Measurements from ENCODE around the gene RIPK3.
"Not testable (repeated sequence)": the region's sequence is repeated elsewhere in the genome, so short reads cannot be mapped to it uniquely, and the experiment has no call there.

Gene RIPK3

GRCh38 chr14:24369463-24369862 lies 29.7 kb upstream of the RIPK3 start:
- DNase-seq, result no peak

DNA sequence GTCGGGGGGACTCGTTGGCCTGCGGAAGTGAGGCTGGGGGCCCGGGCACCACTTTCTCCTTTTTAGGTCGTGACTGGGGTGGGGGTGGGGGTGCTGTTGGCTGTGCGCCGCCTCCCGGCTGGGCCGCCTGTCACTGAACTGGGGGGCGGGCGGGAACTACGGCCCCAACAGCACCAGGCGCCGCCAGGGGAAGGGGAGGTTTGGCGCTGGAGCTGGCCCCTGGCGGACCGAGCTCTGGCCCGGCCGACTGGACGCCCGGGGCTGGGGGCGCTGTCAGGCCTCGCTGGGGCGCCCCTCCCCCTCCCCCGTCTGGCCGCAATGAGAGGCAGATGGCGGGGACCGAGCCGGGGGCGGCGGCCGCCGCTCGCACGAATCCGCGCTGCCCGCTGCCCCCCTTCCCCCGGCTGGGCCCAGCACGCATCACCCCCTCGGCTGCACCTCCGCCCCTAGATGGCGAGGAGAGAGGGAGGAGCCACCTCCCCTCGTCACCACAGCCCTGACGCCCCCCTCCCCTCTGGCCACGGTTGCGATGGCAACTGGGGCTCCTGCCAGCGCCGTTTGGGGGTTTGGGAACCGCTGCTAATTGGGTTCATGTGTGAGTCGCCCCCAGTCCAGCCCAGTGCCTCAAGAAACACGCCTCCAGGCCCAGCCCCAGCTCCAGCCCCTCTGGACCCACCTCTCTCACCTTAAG lies 28.9 kb upstream of the RIPK3 start:
- peak in 2 of 5 experiments; percentile 10 to 49 for DNase-seq

GRCh38 chr14:24368212-24368561 lies 28.4 kb upstream of the RIPK3 start:
- DNase-seq, result no peak

GRCh38 chr14:24367514-24368211 lies 27.9 kb upstream of the RIPK3 start, which contains the start of gene NFATC4:
NFATC4 (plus strand) TSS chr14:24368184; CDS start chr14:24368341, 157 bp downstream.
- peak in 1 of 5 experiments; percentile 20 for DNase-seq

- peak in 1 of 5 experiments; percentile 6 for DNase-seq
Observed at GRCh38 chr14:24366721-24367513, 27.1 kb upstream of the RIPK3 start.

GRCh38 chr14:24366413-24366720 lies 26.6 kb upstream of the RIPK3 start:
- no peak for DNase-seq

- peak in 4 of 5 experiments; percentile 14 to 64 (median 42) for DNase-seq
Observed at GRCh38 chr14:24365600-24366412, 26.0 kb upstream of the RIPK3 start.

DNA sequence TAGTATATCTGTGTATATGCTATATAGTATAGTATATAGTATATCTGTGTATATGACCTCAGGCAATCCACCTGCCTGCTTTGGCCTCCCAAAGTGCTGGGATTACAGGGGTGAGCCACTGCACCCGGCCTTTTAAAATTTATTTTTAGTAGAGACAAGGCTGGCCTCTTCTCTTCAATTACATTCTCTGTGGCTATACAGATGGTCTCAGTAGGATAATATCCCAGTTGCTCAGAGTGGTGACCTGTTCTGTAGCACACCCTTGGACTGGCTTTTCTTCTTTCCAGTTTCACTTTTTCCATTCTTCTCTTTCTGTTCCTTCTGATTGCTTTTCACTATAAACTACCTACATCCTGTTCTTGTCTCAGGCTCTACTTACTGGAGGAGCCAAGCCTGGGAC lies 25.1 kb upstream of the RIPK3 start:
- DNase-seq, result no peak

GRCh38 chr14:24363401-24363800 lies 23.6 kb upstream of the RIPK3 start:
- DNase-seq, result no peak

DNA sequence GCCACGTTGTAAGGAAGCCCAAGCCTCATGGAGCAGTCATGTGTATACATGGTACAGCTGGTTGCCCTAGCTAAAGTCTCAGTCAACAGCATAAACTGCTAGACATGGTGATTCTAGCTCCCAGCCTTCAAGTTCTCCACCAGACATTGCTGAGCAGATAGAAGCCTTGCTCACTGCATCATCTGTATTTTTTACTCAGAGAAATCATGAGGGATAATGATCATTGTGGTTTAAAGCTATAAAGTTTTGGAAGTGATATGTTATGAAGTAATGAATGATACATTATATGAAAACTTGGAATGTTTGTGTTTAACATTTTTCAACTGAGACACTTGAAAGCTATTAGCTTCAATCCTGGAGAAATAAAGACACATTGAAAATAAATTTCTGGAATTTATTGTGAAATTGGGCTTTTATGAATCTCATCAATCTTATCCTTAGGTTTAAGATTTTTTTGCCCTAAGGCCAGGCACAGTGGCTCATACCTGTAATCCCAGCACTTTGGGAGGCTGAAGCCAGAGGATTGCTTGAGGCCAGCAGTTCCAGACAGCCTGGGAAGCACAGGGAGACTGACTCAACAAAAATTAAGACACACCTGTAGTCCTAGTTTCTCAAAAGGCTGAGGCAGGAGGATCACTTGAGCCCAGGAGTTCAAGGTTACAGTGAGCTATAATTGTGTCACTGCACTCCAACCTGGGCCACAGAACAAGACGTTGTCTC lies 22.6 kb upstream of the RIPK3 start:
- no peak for DNase-seq

GRCh38 chr14:24361326-24361725 lies 21.5 kb upstream of the RIPK3 start:
- no peak for DNase-seq

DNA sequence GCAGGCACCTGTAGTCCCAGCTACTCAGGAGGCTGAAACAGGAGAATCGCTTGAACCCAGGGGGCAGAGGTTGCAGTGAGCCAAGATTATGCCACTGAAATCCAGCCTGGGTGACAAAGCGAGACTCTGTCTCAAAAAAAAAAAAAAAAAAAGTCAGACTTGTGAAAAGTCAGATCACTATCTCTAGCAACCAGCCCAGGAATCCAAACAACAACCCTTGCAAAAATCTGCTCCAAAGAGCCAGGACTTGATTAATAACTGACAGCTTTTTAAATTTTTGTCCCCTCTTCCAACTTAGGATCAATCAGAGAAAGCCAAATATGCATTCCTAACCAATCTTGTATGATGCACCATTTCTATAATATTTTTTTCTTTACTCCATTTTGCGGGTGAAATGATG lies 20.5 kb upstream of the RIPK3 start:
- no peak for DNase-seq

DNA sequence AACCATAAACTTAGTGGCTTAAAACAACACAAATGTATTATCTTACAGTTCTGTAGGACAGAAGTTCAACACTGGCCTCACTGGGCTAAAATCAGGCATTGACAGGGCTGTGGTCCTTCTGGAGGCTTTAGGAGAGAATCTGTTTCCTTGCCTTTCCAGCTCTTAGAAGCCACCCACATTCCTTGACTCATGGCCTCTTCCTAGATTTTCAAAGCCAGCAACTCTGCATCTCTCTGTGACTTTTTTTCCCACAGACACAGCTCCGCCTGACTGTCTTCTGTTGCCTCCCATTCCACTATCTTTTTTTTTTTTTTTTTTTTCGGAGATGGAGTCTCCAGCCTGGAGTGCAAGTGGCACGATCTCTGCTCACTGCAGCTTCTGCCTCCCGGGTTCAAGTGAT lies 16.4 kb upstream of the RIPK3 start:
- DNase-seq, result no peak

- no peak for DNase-seq
Observed at GRCh38 chr14:24355009-24355408, 15.2 kb upstream of the RIPK3 start.

- DNase-seq, result not testable (repeated sequence)
Observed at GRCh38 chr14:24354482-24354825, 14.7 kb upstream of the RIPK3 start.

- no peak for DNase-seq
Observed at GRCh38 chr14:24353559-24354481, 14.0 kb upstream of the RIPK3 start.

DNA sequence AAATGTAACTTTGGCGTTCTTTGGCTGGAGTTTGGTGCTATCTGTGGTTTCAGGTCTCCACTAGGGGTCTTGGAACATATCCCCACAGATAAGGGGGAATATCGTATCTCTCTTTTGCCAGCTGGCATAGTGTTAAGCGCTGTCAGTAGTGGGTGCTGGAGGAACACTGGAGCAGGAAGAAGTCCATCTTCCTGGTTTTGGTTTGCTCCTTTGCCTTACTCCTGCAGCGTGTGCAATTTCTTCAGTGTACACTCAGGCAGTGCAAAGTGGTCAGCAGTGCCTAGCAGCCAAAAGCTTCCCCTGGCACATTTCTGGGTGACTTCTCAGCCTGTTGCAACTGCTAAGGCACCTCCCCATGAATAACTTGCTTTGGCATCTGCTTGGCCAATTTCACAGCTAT lies 11.7 kb upstream of the RIPK3 start:
- no peak for DNase-seq

- DNase-seq, result no peak
Observed at GRCh38 chr14:24349742-24350141, 10.0 kb upstream of the RIPK3 start.

DNA sequence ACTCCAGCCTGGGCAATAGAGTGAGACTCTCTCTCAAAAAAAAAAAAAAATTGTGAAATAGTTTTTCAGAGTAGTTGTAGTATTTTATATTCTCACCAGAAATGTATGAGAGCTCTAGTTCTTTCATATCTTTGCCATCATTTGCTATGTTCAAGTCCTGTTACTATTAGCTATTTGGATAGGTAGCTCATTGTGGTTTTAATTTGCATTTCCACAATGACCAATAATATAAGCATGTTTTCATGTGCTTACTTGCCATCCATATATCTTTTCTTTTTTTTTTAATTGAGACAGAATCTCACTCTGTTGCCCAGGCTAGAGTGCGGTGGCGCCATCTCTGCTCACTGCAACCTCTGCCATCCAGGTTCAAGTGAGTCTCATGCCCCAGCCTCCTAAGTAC lies 8.4 kb upstream of the RIPK3 start:
- DNase-seq, result no peak

- no peak for DNase-seq
Observed at GRCh38 chr14:24347134-24347533, 7.3 kb upstream of the RIPK3 start.
